ENCODE results near the gene CAPN10.

Gene CAPN10

DNA sequence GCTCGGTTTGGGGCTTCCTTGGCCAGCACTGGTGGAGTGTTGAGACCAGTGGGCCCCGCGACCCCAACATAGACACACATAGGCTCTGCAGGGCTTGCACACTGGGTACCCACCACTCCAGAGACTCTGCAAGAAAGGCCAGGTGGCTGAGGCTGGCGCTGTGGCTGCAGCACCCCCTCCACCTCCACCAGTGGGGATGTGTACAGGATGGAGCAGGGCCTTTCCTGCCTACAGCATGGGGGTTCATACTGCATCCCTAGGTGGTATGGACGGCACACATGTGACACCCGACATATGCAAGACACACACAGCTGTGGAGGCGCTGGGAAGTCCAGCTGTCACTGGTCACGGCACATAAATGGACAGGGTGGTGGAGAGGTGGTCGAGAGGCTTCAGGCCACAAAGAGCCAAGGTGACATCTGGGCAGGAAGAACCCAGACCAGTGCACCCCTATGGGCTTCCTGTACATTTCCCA is 17.0 kb upstream of the CAPN10 start:
- H3K4me3 ChIP-seq (ENCODE audit: low read depth in 1 of 2, low read length in 2 of 2), result peak overlapping the region; percentile 64 to 71; a peak in 3 of 4 replicates
- H3K4me1 ChIP-seq (ENCODE audit: insufficient read depth, low read length), result peaks cover 55% of the 10 kb centered on the region
- peak; percentile 44 for DNase-seq
- TF ChIP-seq EZH2 (IDR thresholded peaks at IDR 0.05; ENCODE audit: borderline replicate concordance, low read depth, low read length, severe bottlenecking), result no peak
- TF ChIP-seq, protein P1, sequence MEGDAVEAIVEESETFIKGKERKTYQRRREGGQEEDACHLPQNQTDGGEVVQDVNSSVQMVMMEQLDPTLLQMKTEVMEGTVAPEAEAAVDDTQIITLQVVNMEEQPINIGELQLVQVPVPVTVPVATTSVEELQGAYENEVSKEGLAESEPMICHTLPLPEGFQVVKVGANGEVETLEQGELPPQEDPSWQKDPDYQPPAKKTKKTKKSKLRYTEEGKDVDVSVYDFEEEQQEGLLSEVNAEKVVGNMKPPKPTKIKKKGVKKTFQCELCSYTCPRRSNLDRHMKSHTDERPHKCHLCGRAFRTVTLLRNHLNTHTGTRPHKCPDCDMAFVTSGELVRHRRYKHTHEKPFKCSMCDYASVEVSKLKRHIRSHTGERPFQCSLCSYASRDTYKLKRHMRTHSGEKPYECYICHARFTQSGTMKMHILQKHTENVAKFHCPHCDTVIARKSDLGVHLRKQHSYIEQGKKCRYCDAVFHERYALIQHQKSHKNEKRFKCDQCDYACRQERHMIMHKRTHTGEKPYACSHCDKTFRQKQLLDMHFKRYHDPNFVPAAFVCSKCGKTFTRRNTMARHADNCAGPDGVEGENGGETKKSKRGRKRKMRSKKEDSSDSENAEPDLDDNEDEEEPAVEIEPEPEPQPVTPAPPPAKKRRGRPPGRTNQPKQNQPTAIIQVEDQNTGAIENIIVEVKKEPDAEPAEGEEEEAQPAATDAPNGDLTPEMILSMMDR (IDR thresholded peaks at IDR 0.05; ENCODE audit: borderline replicate concordance, extremely low read depth, low read length, poor library complexity, severe bottlenecking), result no peak
- no peaks in the 10 kb centered on the region for H3K27me3 ChIP-seq (ENCODE audit: insufficient read depth, low read length, poor library complexity)
- peak overlapping the region; percentile 62 for H3K27ac ChIP-seq (ENCODE audit: low read length)
- ATAC-seq (ENCODE audit: insufficient read depth, low read depth), result no peak
- peak overlapping the region; percentile 88 for H3K9ac ChIP-seq (ENCODE audit: low read depth, low read length)
- peaks cover 43% of the 10 kb centered on the region for H4K20me1 ChIP-seq (ENCODE audit: insufficient read depth, low read length)
- H3K36me3 ChIP-seq (ENCODE audit: insufficient read depth, low read length), result peaks cover 40% of the 10 kb centered on the region
- H3K9me3 ChIP-seq (ENCODE audit: insufficient read depth, low read length, severe bottlenecking), result no peaks in the 10 kb centered on the region
- peaks cover 54% of the 10 kb centered on the region for H3K79me2 ChIP-seq (ENCODE audit: insufficient read depth, low read length)
- H2AFZ ChIP-seq (ENCODE audit: low read depth, low read length), result no peak overlapping the region
- H3K4me2 ChIP-seq (ENCODE audit: insufficient read depth, low read length), result peak overlapping the region; percentile 81

DNA sequence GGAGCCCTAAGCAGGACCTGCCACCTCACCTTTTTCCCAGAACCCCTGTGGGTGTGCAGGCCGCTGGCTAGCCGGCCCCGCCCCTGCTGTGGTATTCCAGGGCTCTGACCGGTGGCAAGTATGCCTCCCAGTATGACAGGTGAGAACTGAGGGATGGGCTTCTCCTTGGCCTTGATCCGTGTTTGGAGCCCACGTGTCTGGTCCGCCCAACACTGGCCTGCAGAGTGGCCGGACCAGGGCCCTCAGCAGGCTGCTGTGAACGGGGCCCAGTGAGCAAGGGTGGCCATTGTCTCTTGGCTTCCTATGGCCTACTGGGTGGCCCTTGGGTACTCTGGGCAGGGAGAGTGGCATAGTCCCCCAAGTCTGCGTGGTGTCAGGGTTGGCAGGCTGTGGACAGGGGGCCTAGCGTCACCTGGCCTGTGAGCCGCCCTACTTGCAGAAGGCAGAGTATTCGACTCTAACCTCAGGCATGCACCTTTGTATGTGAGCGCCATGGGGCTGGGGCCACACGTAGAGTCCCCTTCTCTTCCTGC is 16.5 kb upstream of the CAPN10 start:
- H3K27me3 ChIP-seq (ENCODE audit: insufficient read depth, low read length, poor library complexity), result no peaks in the 10 kb centered on the region
- H3K79me2 ChIP-seq (ENCODE audit: insufficient read depth, low read length), result peaks cover 52% of the 10 kb centered on the region
- ATAC-seq (ENCODE audit: insufficient read depth, low read depth), result no peak
- DNase-seq, result no peak
- H2AFZ ChIP-seq (ENCODE audit: low read depth, low read length), result no peak overlapping the region
- H3K27ac ChIP-seq (ENCODE audit: low read length), result no peak overlapping the region; the same call in 1 of the 2 replicates
- H3K4me3 ChIP-seq (ENCODE audit: low read depth in 1 of 2, low read length in 2 of 2), result peak overlapping the region in 1 of 2 experiments; percentile 71; a peak in 2 of 4 replicates
- H4K20me1 ChIP-seq (ENCODE audit: insufficient read depth, low read length), result peaks cover 47% of the 10 kb centered on the region
- TF ChIP-seq, protein P1 (IDR thresholded peaks at IDR 0.05; ENCODE audit: borderline replicate concordance, extremely low read depth, low read length, poor library complexity, severe bottlenecking), result no peak
- TF ChIP-seq EZH2 (IDR thresholded peaks at IDR 0.05; ENCODE audit: borderline replicate concordance, low read depth, low read length, severe bottlenecking), result no peak
- peaks cover 50% of the 10 kb centered on the region for H3K4me1 ChIP-seq (ENCODE audit: insufficient read depth, low read length)
- H3K9ac ChIP-seq (ENCODE audit: low read depth, low read length), result peak overlapping the region; percentile 88
- peak overlapping the region; percentile 81 for H3K4me2 ChIP-seq (ENCODE audit: insufficient read depth, low read length)
- no peaks in the 10 kb centered on the region for H3K9me3 ChIP-seq (ENCODE audit: insufficient read depth, low read length, severe bottlenecking)
- H3K36me3 ChIP-seq (ENCODE audit: insufficient read depth, low read length), result peaks cover 45% of the 10 kb centered on the region

DNA sequence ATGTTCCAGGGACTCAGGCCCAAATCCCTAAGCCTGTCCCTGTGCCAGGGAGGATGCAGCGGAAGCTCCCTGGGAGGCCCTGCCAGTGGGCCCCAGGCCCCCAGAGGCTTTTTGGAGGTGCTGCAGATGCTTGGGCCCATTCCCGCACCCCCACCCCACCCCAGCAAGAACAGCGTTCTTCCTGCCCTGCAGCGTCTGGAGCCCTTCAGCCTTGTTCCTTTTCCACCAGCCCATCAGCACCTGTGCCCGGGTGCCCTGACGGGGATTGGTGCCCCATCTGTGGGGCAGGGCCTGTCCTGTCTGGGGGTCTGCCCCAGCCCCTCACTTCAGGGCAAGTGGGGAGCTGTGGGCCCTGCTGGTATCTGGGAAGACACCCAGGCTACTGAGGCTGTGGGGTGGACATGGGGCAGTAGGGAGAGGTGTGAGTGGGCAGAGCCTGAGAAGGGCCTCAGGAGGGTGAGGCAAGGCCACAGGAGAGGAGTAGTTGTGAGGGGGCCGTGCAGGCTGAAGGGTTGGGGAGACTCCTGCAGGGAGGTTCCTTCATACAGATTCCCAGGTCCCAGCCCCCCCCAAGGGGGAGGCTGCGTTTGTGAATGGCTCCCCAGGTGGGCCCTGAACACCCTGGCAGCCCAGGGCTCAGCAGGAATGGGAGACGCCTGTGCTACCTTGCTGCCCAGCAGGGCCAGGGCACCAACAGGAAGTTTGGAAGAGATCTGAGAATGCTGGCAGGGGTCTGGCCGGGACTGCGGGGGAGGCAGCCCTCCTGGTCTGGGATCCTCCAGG is 15.8 kb upstream of the CAPN10 start:
- no peak overlapping the region for H3K4me3 ChIP-seq (ENCODE audit: low read depth in 1 of 2, low read length in 2 of 2)
- TF ChIP-seq, protein P1 (IDR thresholded peaks at IDR 0.05; ENCODE audit: borderline replicate concordance, extremely low read depth, low read length, poor library complexity, severe bottlenecking), result no peak
- TF ChIP-seq EZH2 (IDR thresholded peaks at IDR 0.05; ENCODE audit: borderline replicate concordance, low read depth, low read length, severe bottlenecking), result no peak
- H3K4me2 ChIP-seq (ENCODE audit: insufficient read depth, low read length), result peak overlapping the region; percentile 81
- H3K79me2 ChIP-seq (ENCODE audit: insufficient read depth, low read length), result peaks cover 52% of the 10 kb centered on the region
- peaks cover 52% of the 10 kb centered on the region for H3K36me3 ChIP-seq (ENCODE audit: insufficient read depth, low read length)
- H3K27ac ChIP-seq (ENCODE audit: low read length), result no peak overlapping the region
- H4K20me1 ChIP-seq (ENCODE audit: insufficient read depth, low read length), result peaks cover 52% of the 10 kb centered on the region
- no peaks in the 10 kb centered on the region for H3K27me3 ChIP-seq (ENCODE audit: insufficient read depth, low read length, poor library complexity)
- H3K9me3 ChIP-seq (ENCODE audit: insufficient read depth, low read length, severe bottlenecking), result no peaks in the 10 kb centered on the region
- H3K4me1 ChIP-seq (ENCODE audit: insufficient read depth, low read length), result peaks cover 43% of the 10 kb centered on the region
- ATAC-seq (ENCODE audit: insufficient read depth, low read depth) (no peak), DNase-seq (no peak)
- H3K9ac ChIP-seq (ENCODE audit: low read depth, low read length), result peak overlapping the region; percentile 88
- no peak overlapping the region for H2AFZ ChIP-seq (ENCODE audit: low read depth, low read length)
